Right kidney (tissue), 1 donor: Measurements from ENCODE around the gene ZBTB44.

ENCODE experiments used
- DNase-seq: peaks from one replicate; pipeline ENCODE4 v3.0.0-alpha.2; 2016

The ZBTB44 gene

DNA sequence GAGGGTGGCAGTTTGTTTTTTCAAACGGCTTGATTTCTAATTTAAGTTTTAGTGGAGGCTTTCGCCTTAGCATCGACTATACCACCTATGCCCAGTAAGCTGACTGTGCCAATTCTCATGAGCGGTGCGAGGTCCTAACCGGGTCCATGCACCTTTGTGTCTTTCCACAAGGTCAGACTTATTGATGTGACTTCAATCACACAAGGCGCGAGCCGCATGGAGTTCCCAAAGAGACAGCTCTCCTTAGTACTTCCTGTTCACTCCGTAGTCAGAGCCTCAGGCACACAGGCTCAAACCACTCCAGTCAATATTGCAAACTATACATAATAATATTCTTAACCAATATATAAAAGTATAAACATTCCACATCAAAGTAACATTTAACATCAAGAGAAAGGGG is 136.9 kb downstream of the ZBTB44 start:
- no peak for DNase-seq
